Naive thymus-derived CD4-positive, alpha-beta T cell (primary cell): Measurements from ENCODE around the gene CPAMD8. TPM values are rescaled to one million over a fixed set of nuclear protein-coding genes. Genes with fewer than 3 reads are reported as not detected.
A peak's percentile ranks its signal among the peaks of the same experiment; 100 is the strongest.

ENCODE experiments used
- ATAC-seq: fragments of 150-1000 bp; cut with Tn5 transposase; 2 replicates; pipeline ENCODE4 v1.10.0; 2021; ENCODE audit warnings: mild to moderate bottlenecking, moderate library complexity
- CTCF ChIA-PET: fragments of 350-600 bp; sonication (Branson Sonifier 250); formaldehyde crosslinking; loops from one replicate; lab custom pipeline; 2021; ENCODE audit warnings: antibody characterized with exemption; lab: Charles Lee
- POLR2A ChIA-PET: fragments of 350-600 bp; sonication (Branson Sonifier 250); formaldehyde crosslinking; loops from one replicate; lab custom pipeline; 2021; ENCODE audit warnings: antibody characterized with exemption, inconsistent platforms; lab: Charles Lee
- DNase-seq, 9 donors: peaks; one replicate each; pipeline versions ENCODE4 v3.0.0 to v3.0.0-alpha.2; 2020 to 2022; ENCODE audit warnings: mixed read lengths in 1 of 9
- H3K27ac ChIP-seq: one replicate; pipeline ENCODE4 v1.7.0; 2013; ENCODE audit warnings: mild to moderate bottlenecking, low read depth, low read length, moderate library complexity
- H3K27me3 ChIP-seq, 2 donors: one replicate each; pipeline ENCODE4 v1.7.0; 2013; ENCODE audit warnings: low read length in 2 of 2, mild to moderate bottlenecking in 2 of 2, moderate library complexity in 2 of 2; ENCODE audit not compliant: control insufficient read depth in 2 of 2, insufficient read depth in 2 of 2
- H3K36me3 ChIP-seq, 3 experiments: 1 replicate in 2 of 3; 2 replicates in 1 of 3; pipeline ENCODE4 v1.7.0; 2013; ENCODE audit warnings: low read length in 3 of 3, mild to moderate bottlenecking in 3 of 3, moderate library complexity in 1 of 3; ENCODE audit not compliant: insufficient read depth in 3 of 3, control insufficient read depth in 2 of 3
- H3K4me1 ChIP-seq, 2 donors: one replicate each; pipeline ENCODE4 v1.7.0; 2013; ENCODE audit warnings: low read length in 2 of 2, mild to moderate bottlenecking in 2 of 2, moderate library complexity in 1 of 2; ENCODE audit not compliant: control insufficient read depth in 2 of 2, insufficient read depth in 2 of 2
- H3K4me3 ChIP-seq: 2 replicates; pipeline ENCODE4 v1.7.0; 2013; ENCODE audit warnings: mild to moderate bottlenecking, low read length
- H3K9me3 ChIP-seq, 3 experiments: 1 replicate in 2 of 3; 2 replicates in 1 of 3; pipeline ENCODE4 v1.7.0; 2013; ENCODE audit warnings: low read length in 3 of 3; ENCODE audit not compliant: control insufficient read depth in 2 of 3
- H3K27ac Mint-ChIP-seq, 9 donors: one replicate each; pipeline ENCODE4 v1.8.0; 2020 to 2022; ENCODE audit warnings: mixed read lengths in 9 of 9, mild to moderate bottlenecking in 8 of 9, moderate library complexity in 5 of 9, inconsistent platforms in 2 of 9
- H3K27me3 Mint-ChIP-seq, 5 donors: one replicate each; pipeline ENCODE4 v1.8.0; 2021 to 2022; ENCODE audit warnings: mixed read lengths in 5 of 5, mild to moderate bottlenecking in 1 of 5
- H3K36me3 Mint-ChIP-seq, 5 donors: one replicate each; pipeline ENCODE4 v1.8.0; 2020 to 2022; ENCODE audit warnings: mixed read lengths in 5 of 5, mild to moderate bottlenecking in 3 of 5, inconsistent platforms in 1 of 5
- H3K4me1 Mint-ChIP-seq, 7 donors: one replicate each; pipeline ENCODE4 v1.8.0; 2020 to 2022; ENCODE audit warnings: mixed read lengths in 7 of 7, mild to moderate bottlenecking in 3 of 7, inconsistent platforms in 1 of 7
- H3K4me3 Mint-ChIP-seq, 10 donors: one replicate each; pipeline ENCODE4 v1.8.0; 2020 to 2022; ENCODE audit warnings: mild to moderate bottlenecking in 10 of 10, mixed read lengths in 10 of 10, moderate library complexity in 6 of 10, inconsistent platforms in 2 of 10
- H3K9me3 Mint-ChIP-seq, 11 donors: one replicate each; pipeline ENCODE4 v1.8.0; 2020 to 2022; ENCODE audit warnings: mixed read lengths in 11 of 11, mild to moderate bottlenecking in 4 of 11, inconsistent platforms in 1 of 11, moderate library complexity in 1 of 11
- intact Hi-C, 2 donors: fragments of 100-400 bp; cut with micrococcal nuclease; formaldehyde crosslinking; loops; one replicate each; pipeline ENCODE4 v1.15.1; 2023
- polyA plus RNA-seq, 2 donors: library from polyadenylated mRNA; unstranded; fragments of 300-500 nt; fragmentation: Illumina TruSeq; gene quantifications; one replicate each; pipeline ENCODE4 v1.2.3, GENCODE V29; 2021
- total RNA-seq, 6 experiments: library from RNA in 5 of 6; stranded (reverse) in 5 of 6; gene quantifications; 1 replicate in 5 of 6; 2 replicates in 1 of 6; pipeline ENCODE4 v1.2.3 and lab custom pipeline; 2021 to 2026

Gene CPAMD8
- total and polyA plus RNA-seq, 7 experiments from 2014 or later: 0.18 to 6.6 (median 2.4) TPM

DNA sequence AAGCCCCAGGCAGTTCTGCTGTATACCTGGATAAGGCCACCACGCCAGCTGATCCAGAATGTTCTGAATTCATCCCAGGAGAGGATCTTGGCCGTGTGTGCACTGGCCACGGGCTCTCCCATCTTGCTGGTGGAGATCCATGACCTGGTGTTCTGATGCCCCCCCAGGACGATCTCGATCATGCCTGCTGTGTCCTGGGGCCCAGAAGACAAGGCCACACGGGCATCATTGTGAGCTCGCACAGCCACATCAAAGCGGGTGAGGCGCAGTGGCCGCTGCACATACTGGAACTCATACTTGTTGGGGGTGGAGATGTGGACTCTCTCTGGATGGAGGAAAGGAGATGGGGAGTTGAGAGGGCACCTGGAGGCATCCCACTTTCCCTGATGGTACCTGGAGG is 97.7 kb downstream of the CPAMD8 start:
- ATAC-seq: no peak
- Mint-ChIP-seq H3K27ac (no peak overlapping the region), H3K9me3 (peaks cover 5 to 51% (median 32%) of the 10 kb centered on the region in 11 donors), H3K36me3 (peaks cover 6 to 25% (median 17%) of the 10 kb centered on the region in 5 donors), H3K4me1 (peaks cover 0 to 5% (median 0%) of the 10 kb centered on the region in 7 donors), H3K4me3 (no peak overlapping the region), H3K27me3 (peaks cover 1 to 37% (median 16%) of the 10 kb centered on the region in 5 donors)
- no peak overlapping the region for H3K4me3 ChIP-seq
- no peak for DNase-seq
- peaks cover 0 to 11% (median 2%) of the 10 kb centered on the region in 3 experiments for H3K9me3 ChIP-seq
- no peak overlapping the region for H3K27ac ChIP-seq
- intact Hi-C loops: no loop called here
- no peaks in the 10 kb centered on the region for H3K27me3 ChIP-seq
- CTCF ChIA-PET: interaction anchor here (0.6 kb wide), 1 partner anchor 62 kb away, joined by 4 read pairs; no protein-coding TSS in a partner anchor
- H3K4me1 ChIP-seq: no peaks in the 10 kb centered on the region
- no peaks in the 10 kb centered on the region for H3K36me3 ChIP-seq
- POLR2A ChIA-PET: no interaction called here

DNA sequence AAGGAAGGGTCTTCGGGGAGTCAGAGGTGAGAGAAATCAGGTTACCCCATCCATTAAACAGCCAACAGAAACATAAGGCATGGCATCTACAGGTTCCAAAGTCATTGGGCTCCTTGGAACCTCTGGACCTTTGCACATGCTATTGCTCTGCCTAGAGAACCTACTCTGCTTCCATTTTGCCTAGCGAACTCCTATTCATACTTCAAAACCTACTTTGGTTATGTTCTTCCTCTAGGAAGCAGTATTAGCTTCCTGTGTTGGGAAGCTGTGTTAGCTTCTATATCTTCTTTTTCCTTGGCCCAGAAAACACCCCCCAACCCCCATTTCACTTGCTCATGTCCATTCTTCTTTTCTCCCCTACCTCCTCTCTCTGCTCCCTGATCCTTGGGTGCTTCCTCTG is 98.3 kb downstream of the CPAMD8 start:
- Mint-ChIP-seq H3K36me3 (peaks cover 6 to 21% (median 12%) of the 10 kb centered on the region in 5 donors), H3K9me3 (peaks cover 3 to 45% (median 26%) of the 10 kb centered on the region in 11 donors), H3K4me1 (peaks cover 0 to 5% (median 0%) of the 10 kb centered on the region in 7 donors), H3K27ac (no peak overlapping the region), H3K27me3 (peaks cover 1 to 37% (median 16%) of the 10 kb centered on the region in 5 donors), H3K4me3 (no peak overlapping the region)
- DNase-seq (no peak), ATAC-seq (no peak)
- intact Hi-C loops: no loop called here
- Histone ChIP-seq H3K4me3 (no peak overlapping the region), H3K36me3 (no peaks in the 10 kb centered on the region), H3K4me1 (no peaks in the 10 kb centered on the region), H3K9me3 (peaks cover 0 to 6% (median 0%) of the 10 kb centered on the region in 3 experiments), H3K27me3 (no peaks in the 10 kb centered on the region), H3K27ac (no peak overlapping the region)
- ChIA-PET CTCF (no interaction called here), POLR2A (no interaction called here)

DNA sequence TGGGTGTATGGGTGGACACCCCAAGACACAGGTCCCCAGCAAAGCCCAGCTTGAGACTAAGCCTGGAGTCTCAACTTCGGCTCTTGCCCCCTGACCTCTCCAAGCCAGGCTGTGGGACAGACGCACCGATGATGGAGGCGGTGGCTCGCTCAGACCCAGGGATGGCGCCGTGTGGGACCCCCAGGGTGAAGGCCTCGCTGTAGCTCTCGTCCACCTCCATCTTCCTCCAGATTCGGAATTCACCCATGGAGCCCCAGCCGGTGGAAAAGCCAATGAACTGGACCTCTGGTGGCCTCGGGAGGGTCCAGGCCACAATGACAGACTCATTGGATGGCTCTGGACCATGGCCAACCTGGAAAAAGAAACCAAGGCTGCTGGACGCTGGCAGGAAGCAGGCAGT is 98.7 kb downstream of the CPAMD8 start:
- no peak for ATAC-seq
- peaks cover 0 to 5% (median 0%) of the 10 kb centered on the region in 3 experiments for H3K9me3 ChIP-seq
- POLR2A ChIA-PET: no interaction called here
- CTCF ChIA-PET: interaction anchor here (0.6 kb wide), 1 partner anchor 512 kb away, joined by 3 read pairs; no protein-coding TSS in a partner anchor
- Mint-ChIP-seq H3K4me1 (peaks cover 0 to 6% (median 0%) of the 10 kb centered on the region in 7 donors), H3K4me3 (no peak overlapping the region), H3K9me3 (peaks cover 3 to 41% (median 24%) of the 10 kb centered on the region in 11 donors), H3K27me3 (peaks cover 0 to 37% (median 16%) of the 10 kb centered on the region in 5 donors), H3K36me3 (peaks cover 6 to 21% (median 10%) of the 10 kb centered on the region in 5 donors), H3K27ac (no peak overlapping the region)
- no peaks in the 10 kb centered on the region for H3K27me3 ChIP-seq
- intact Hi-C loops: no loop called here
- no peak overlapping the region for H3K27ac ChIP-seq
- H3K4me1 ChIP-seq: no peaks in the 10 kb centered on the region
- H3K4me3 ChIP-seq: no peak overlapping the region
- no peaks in the 10 kb centered on the region for H3K36me3 ChIP-seq
- DNase-seq: no peak

DNA sequence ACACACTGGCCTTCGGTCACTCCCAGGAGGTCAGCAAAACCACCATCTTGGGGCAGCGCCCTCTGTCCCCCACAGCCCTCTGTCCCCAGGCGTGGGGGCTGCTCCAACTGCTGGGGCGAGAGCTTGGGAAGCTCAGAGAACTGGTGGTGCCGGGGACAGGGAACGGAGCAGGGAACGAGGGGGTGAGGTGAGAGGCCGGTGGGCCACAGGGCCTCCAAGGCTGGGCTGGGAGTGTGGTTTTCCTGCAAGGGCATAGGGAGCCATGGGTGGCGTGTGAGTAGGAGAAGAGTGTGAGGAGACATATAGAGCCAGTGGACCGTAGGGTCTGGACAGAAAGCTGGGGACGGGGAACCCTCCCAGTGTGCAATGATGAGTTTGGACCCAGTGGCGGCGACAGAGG is 103.7 kb downstream of the CPAMD8 start:
- no peaks in the 10 kb centered on the region for H3K4me1 ChIP-seq
- intact Hi-C loops: no loop called here
- H3K4me1 Mint-ChIP-seq: peaks cover 0 to 13% (median 0%) of the 10 kb centered on the region in 7 donors
- H3K4me3 ChIP-seq: no peak overlapping the region
- no peaks in the 10 kb centered on the region for H3K36me3 ChIP-seq
- ATAC-seq (no peak), DNase-seq (no peak)
- no peak overlapping the region for H3K4me3 Mint-ChIP-seq
- H3K36me3 Mint-ChIP-seq: peaks cover 4 to 19% (median 10%) of the 10 kb centered on the region in 5 donors
- no peaks in the 10 kb centered on the region for H3K27me3 ChIP-seq
- peaks cover 0 to 31% (median 0%) of the 10 kb centered on the region in 5 donors for H3K27me3 Mint-ChIP-seq
- no peak overlapping the region for H3K27ac ChIP-seq
- CTCF ChIA-PET: no interaction called here
- POLR2A ChIA-PET: no interaction called here
- no peak overlapping the region for H3K27ac Mint-ChIP-seq
- peaks cover 0 to 14% (median 0%) of the 10 kb centered on the region in 3 experiments for H3K9me3 ChIP-seq
- H3K9me3 Mint-ChIP-seq: peaks cover 5 to 33% (median 14%) of the 10 kb centered on the region in 11 donors

DNA sequence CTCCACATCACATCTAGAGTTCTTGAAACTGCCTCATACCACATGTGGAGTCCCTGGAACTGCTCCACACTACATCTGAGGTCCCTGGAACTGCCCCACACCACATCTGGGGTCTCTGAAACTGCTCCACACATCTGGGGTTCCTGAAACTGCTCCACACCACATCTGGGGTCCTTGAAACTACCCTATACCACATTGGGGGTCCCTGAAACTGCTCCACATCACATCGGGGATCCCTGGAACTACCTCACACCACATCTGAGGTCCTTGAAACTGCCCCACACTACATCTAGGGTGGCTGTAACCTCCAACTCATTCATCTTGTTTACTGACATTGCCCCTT is 104.0 kb downstream of the CPAMD8 start:
- ChIA-PET POLR2A (no interaction called here), CTCF (no interaction called here)
- peaks cover 4 to 19% (median 10%) of the 10 kb centered on the region in 5 donors for H3K36me3 Mint-ChIP-seq
- H3K4me3 Mint-ChIP-seq: no peak overlapping the region
- peaks cover 0 to 13% (median 0%) of the 10 kb centered on the region in 7 donors for H3K4me1 Mint-ChIP-seq
- no peak overlapping the region for H3K4me3 ChIP-seq
- H3K27ac ChIP-seq: no peak overlapping the region
- H3K9me3 ChIP-seq: peaks cover 0 to 14% (median 0%) of the 10 kb centered on the region in 3 experiments
- peak overlapping the region in 1 of 9 donors; percentile 55 for H3K27ac Mint-ChIP-seq
- peaks cover 0 to 29% (median 0%) of the 10 kb centered on the region in 5 donors for H3K27me3 Mint-ChIP-seq
- H3K36me3 ChIP-seq: no peaks in the 10 kb centered on the region
- H3K27me3 ChIP-seq: no peaks in the 10 kb centered on the region
- ATAC-seq (no peak), DNase-seq (no peak)
- H3K4me1 ChIP-seq: no peaks in the 10 kb centered on the region
- H3K9me3 Mint-ChIP-seq: peaks cover 5 to 32% (median 14%) of the 10 kb centered on the region in 11 donors
- intact Hi-C loops: no loop called here

DNA sequence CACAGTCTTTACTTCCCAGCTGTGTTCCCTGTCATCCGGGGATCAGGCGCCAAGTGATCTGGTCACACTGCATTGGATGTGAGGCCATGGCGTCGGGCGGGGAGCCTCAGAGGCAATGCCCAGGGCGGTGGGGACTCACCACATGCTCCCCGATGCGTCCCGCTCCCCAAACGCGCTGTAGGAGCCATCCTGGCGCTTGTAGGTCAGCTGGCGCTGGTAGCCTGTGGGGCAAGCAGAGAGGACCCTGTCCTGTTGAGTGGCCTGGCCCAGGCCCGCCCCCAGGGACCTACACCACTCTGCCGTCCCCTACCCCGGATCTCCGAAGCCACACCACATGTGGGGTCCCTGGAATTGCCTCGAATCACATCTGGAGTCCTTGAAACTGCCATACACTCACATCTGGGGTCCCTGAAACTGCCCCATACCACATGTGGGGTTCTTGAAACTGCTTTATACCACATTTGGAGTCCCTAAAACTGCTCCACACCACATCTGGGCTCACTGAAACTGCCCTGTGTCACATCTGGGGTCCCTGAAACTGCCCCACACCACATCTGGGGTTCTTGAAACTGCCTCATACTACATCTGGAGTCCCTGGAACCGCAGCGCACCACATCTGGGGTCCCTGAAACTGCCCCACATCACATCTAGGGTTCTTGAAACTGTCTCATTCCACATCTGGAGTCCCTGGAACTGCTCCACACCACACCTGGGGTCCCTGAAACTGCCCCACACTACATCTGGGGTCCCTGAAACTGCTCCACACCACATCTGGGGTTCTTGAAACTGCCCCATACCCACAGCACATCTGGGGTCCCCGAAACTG is 104.6 kb downstream of the CPAMD8 start:
- no peak for ATAC-seq
- POLR2A ChIA-PET: no interaction called here
- Mint-ChIP-seq H3K4me1 (peaks cover 0 to 13% (median 0%) of the 10 kb centered on the region in 7 donors), H3K27ac (no peak overlapping the region), H3K27me3 (peaks cover 0 to 25% (median 0%) of the 10 kb centered on the region in 5 donors), H3K4me3 (no peak overlapping the region), H3K36me3 (peaks cover 4 to 17% (median 9%) of the 10 kb centered on the region in 5 donors), H3K9me3 (peaks cover 5 to 27% (median 12%) of the 10 kb centered on the region in 11 donors)
- H3K27ac ChIP-seq: no peak overlapping the region
- no peak for DNase-seq
- H3K4me1 ChIP-seq: no peaks in the 10 kb centered on the region
- no peak overlapping the region for H3K4me3 ChIP-seq
- H3K9me3 ChIP-seq: peaks cover 0 to 14% (median 0%) of the 10 kb centered on the region in 3 experiments
- CTCF ChIA-PET: no interaction called here
- intact Hi-C loops: no loop called here
- no peaks in the 10 kb centered on the region for H3K27me3 ChIP-seq
- H3K36me3 ChIP-seq: no peaks in the 10 kb centered on the region
